Naive thymus-derived CD4-positive, alpha-beta T cell (primary cell): ENCODE results near the gene EIF4G2. TPM values are rescaled to one million over a fixed set of nuclear protein-coding genes. Genes with fewer than 3 reads are reported as not detected.

Source experiments
- ATAC-seq: fragments of 150-1000 bp; cut with Tn5 transposase; 2 replicates; pipeline ENCODE4 v1.10.0; 2021; ENCODE audit warnings: mild to moderate bottlenecking, moderate library complexity
- CTCF ChIA-PET: fragments of 350-600 bp; sonication (Branson Sonifier 250); formaldehyde crosslinking; loops from one replicate; lab custom pipeline; 2021; ENCODE audit warnings: antibody characterized with exemption; lab: Charles Lee
- POLR2A ChIA-PET: fragments of 350-600 bp; sonication (Branson Sonifier 250); formaldehyde crosslinking; loops from one replicate; lab custom pipeline; 2021; ENCODE audit warnings: antibody characterized with exemption, inconsistent platforms; lab: Charles Lee
- DNase-seq, 9 donors: peaks; one replicate each; pipeline versions ENCODE4 v3.0.0 to v3.0.0-alpha.2; 2020 to 2022; ENCODE audit warnings: mixed read lengths in 1 of 9
- H3K27ac ChIP-seq: one replicate; pipeline ENCODE4 v1.7.0; 2013; ENCODE audit warnings: mild to moderate bottlenecking, low read depth, low read length, moderate library complexity
- H3K27me3 ChIP-seq, 2 donors: one replicate each; pipeline ENCODE4 v1.7.0; 2013; ENCODE audit warnings: low read length in 2 of 2, mild to moderate bottlenecking in 2 of 2, moderate library complexity in 2 of 2; ENCODE audit not compliant: control insufficient read depth in 2 of 2, insufficient read depth in 2 of 2
- H3K36me3 ChIP-seq, 3 experiments: 1 replicate in 2 of 3; 2 replicates in 1 of 3; pipeline ENCODE4 v1.7.0; 2013; ENCODE audit warnings: low read length in 3 of 3, mild to moderate bottlenecking in 3 of 3, moderate library complexity in 1 of 3; ENCODE audit not compliant: insufficient read depth in 3 of 3, control insufficient read depth in 2 of 3
- H3K4me1 ChIP-seq, 2 donors: one replicate each; pipeline ENCODE4 v1.7.0; 2013; ENCODE audit warnings: low read length in 2 of 2, mild to moderate bottlenecking in 2 of 2, moderate library complexity in 1 of 2; ENCODE audit not compliant: control insufficient read depth in 2 of 2, insufficient read depth in 2 of 2
- H3K4me3 ChIP-seq: 2 replicates; pipeline ENCODE4 v1.7.0; 2013; ENCODE audit warnings: mild to moderate bottlenecking, low read length
- H3K9me3 ChIP-seq, 3 experiments: 1 replicate in 2 of 3; 2 replicates in 1 of 3; pipeline ENCODE4 v1.7.0; 2013; ENCODE audit warnings: low read length in 3 of 3; ENCODE audit not compliant: control insufficient read depth in 2 of 3
- H3K27ac Mint-ChIP-seq, 9 donors: one replicate each; pipeline ENCODE4 v1.8.0; 2020 to 2022; ENCODE audit warnings: mixed read lengths in 9 of 9, mild to moderate bottlenecking in 8 of 9, moderate library complexity in 5 of 9, inconsistent platforms in 2 of 9
- H3K27me3 Mint-ChIP-seq, 5 donors: one replicate each; pipeline ENCODE4 v1.8.0; 2021 to 2022; ENCODE audit warnings: mixed read lengths in 5 of 5, mild to moderate bottlenecking in 1 of 5
- H3K36me3 Mint-ChIP-seq, 5 donors: one replicate each; pipeline ENCODE4 v1.8.0; 2020 to 2022; ENCODE audit warnings: mixed read lengths in 5 of 5, mild to moderate bottlenecking in 3 of 5, inconsistent platforms in 1 of 5
- H3K4me1 Mint-ChIP-seq, 7 donors: one replicate each; pipeline ENCODE4 v1.8.0; 2020 to 2022; ENCODE audit warnings: mixed read lengths in 7 of 7, mild to moderate bottlenecking in 3 of 7, inconsistent platforms in 1 of 7
- H3K4me3 Mint-ChIP-seq, 10 donors: one replicate each; pipeline ENCODE4 v1.8.0; 2020 to 2022; ENCODE audit warnings: mild to moderate bottlenecking in 10 of 10, mixed read lengths in 10 of 10, moderate library complexity in 6 of 10, inconsistent platforms in 2 of 10
- H3K9me3 Mint-ChIP-seq, 11 donors: one replicate each; pipeline ENCODE4 v1.8.0; 2020 to 2022; ENCODE audit warnings: mixed read lengths in 11 of 11, mild to moderate bottlenecking in 4 of 11, inconsistent platforms in 1 of 11, moderate library complexity in 1 of 11
- intact Hi-C, 2 donors: fragments of 100-400 bp; cut with micrococcal nuclease; formaldehyde crosslinking; loops; one replicate each; pipeline ENCODE4 v1.15.1; 2023
- polyA plus RNA-seq, 2 donors: library from polyadenylated mRNA; unstranded; fragments of 300-500 nt; fragmentation: Illumina TruSeq; gene quantifications; one replicate each; pipeline ENCODE4 v1.2.3, GENCODE V29; 2021
- total RNA-seq, 6 experiments: library from RNA in 5 of 6; stranded (reverse) in 5 of 6; gene quantifications; 1 replicate in 5 of 6; 2 replicates in 1 of 6; pipeline ENCODE4 v1.2.3 and lab custom pipeline; 2021 to 2026

EIF4G2 gene
- total and polyA plus RNA-seq, 7 experiments from 2014 or later: 320 to 843 (median 626) TPM

- no peaks in the 10 kb centered on the region for H3K9me3 Mint-ChIP-seq
- intact Hi-C loops: no loop called here
- H3K27me3 ChIP-seq: no peaks in the 10 kb centered on the region
- H3K4me3 ChIP-seq: no peak overlapping the region
- H3K9me3 ChIP-seq: no peaks in the 10 kb centered on the region
- peaks cover 7 to 35% (median 12%) of the 10 kb centered on the region in 5 donors for H3K36me3 Mint-ChIP-seq
- CTCF ChIA-PET: interaction anchor here (1.0 to 2.5 kb wide), 2 partner anchors 9 to 39 kb away, joined by 3 to 11 read pairs; partner anchors contain the start of gene EIF4G2
- no peaks in the 10 kb centered on the region for H3K4me1 ChIP-seq
- peaks cover 4 to 11% (median 5%) of the 10 kb centered on the region in 3 experiments for H3K36me3 ChIP-seq
- H3K4me1 Mint-ChIP-seq: peaks cover 6 to 40% (median 21%) of the 10 kb centered on the region in 7 donors
- ATAC-seq (no peak), DNase-seq (no peak)
- no peak overlapping the region for H3K27ac ChIP-seq
- no peaks in the 10 kb centered on the region for H3K27me3 Mint-ChIP-seq
- H3K27ac Mint-ChIP-seq: peak overlapping the region in 5 of 9 donors; percentile 33 to 76 (median 45)
- H3K4me3 Mint-ChIP-seq: no peak overlapping the region
- POLR2A ChIA-PET: interaction anchor here (0.7 to 4.9 kb wide), 7 partner anchors 10 to 50 kb away, joined by 3 to 36 read pairs (median 4); partner anchors contain the start of genes EIF4G2 and ZBED5
Observed at GRCh38 chr11:10847960-10848860, 39.5 kb upstream of the EIF4G2 start.

GRCh38 chr11:10846660-10847059 is 37.9 kb upstream of the EIF4G2 start:
- ChIA-PET POLR2A (interaction anchor here (0.6 to 4.9 kb wide), 3 partner anchors 11 to 38 kb away, joined by 3 to 36 read pairs (median 27); partner anchors contain the start of genes EIF4G2 and ZBED5), CTCF (interaction anchor here (0.5 kb wide), 1 partner anchor 1666 kb away, joined by 4 read pairs; no protein-coding TSS in a partner anchor)
- no peak for DNase-seq
- no peaks in the 10 kb centered on the region for H3K4me1 ChIP-seq
- Mint-ChIP-seq H3K4me3 (no peak overlapping the region), H3K4me1 (peaks cover 0 to 30% (median 11%) of the 10 kb centered on the region in 7 donors), H3K27ac (peak overlapping the region in 6 of 9 donors; percentile 10 to 76 (median 36)), H3K36me3 (peaks cover 0 to 24% (median 3%) of the 10 kb centered on the region in 5 donors), H3K27me3 (no peaks in the 10 kb centered on the region), H3K9me3 (no peaks in the 10 kb centered on the region)
- no peaks in the 10 kb centered on the region for H3K36me3 ChIP-seq
- H3K9me3 ChIP-seq: no peaks in the 10 kb centered on the region
- no peak overlapping the region for H3K4me3 ChIP-seq
- intact Hi-C loops: no loop called here
- H3K27me3 ChIP-seq: no peaks in the 10 kb centered on the region
- ATAC-seq: no peak
- H3K27ac ChIP-seq: no peak overlapping the region

- Histone ChIP-seq H3K36me3 (no peaks in the 10 kb centered on the region), H3K4me3 (no peak overlapping the region), H3K9me3 (no peaks in the 10 kb centered on the region), H3K27ac (no peak overlapping the region), H3K27me3 (no peaks in the 10 kb centered on the region), H3K4me1 (no peaks in the 10 kb centered on the region)
- Mint-ChIP-seq H3K4me3 (no peak overlapping the region), H3K27me3 (no peaks in the 10 kb centered on the region), H3K36me3 (peaks cover 0 to 22% (median 3%) of the 10 kb centered on the region in 5 donors), H3K9me3 (no peaks in the 10 kb centered on the region), H3K4me1 (peaks cover 0 to 34% (median 13%) of the 10 kb centered on the region in 7 donors), H3K27ac (no peak overlapping the region)
- intact Hi-C loops: no loop called here
- ChIA-PET CTCF (no interaction called here), POLR2A (interaction anchor here (1.0 to 1.3 kb wide), 2 partner anchors 8 to 12 kb away, joined by 3 to 6 read pairs; no protein-coding TSS in a partner anchor)
- DNase-seq (no peak), ATAC-seq (no peak)
Observed at GRCh38 chr11:10845589-10845988, 36.9 kb upstream of the EIF4G2 start.

- peaks cover 0 to 33% (median 13%) of the 10 kb centered on the region in 7 donors for H3K4me1 Mint-ChIP-seq
- no peaks in the 10 kb centered on the region for H3K27me3 Mint-ChIP-seq
- Histone ChIP-seq H3K27me3 (no peaks in the 10 kb centered on the region), H3K36me3 (no peaks in the 10 kb centered on the region), H3K9me3 (no peaks in the 10 kb centered on the region), H3K4me3 (no peak overlapping the region), H3K27ac (no peak overlapping the region), H3K4me1 (no peaks in the 10 kb centered on the region)
- H3K27ac Mint-ChIP-seq: peak overlapping the region in 2 of 9 donors; percentile 28 to 42
- POLR2A ChIA-PET: interaction anchor here (0.6 to 1.3 kb wide), 4 partner anchors 9 to 35 kb away, joined by 3 to 6 read pairs (median 4); no protein-coding TSS in a partner anchor
- ATAC-seq (no peak), DNase-seq (no peak)
- H3K9me3 Mint-ChIP-seq: no peaks in the 10 kb centered on the region
- H3K4me3 Mint-ChIP-seq: no peak overlapping the region
- CTCF ChIA-PET: no interaction called here
- H3K36me3 Mint-ChIP-seq: peaks cover 0 to 20% (median 3%) of the 10 kb centered on the region in 5 donors
- intact Hi-C loops: no loop called here
Observed at GRCh38 chr11:10844796-10845195, 36.1 kb upstream of the EIF4G2 start.

GRCh38 chr11:10844356-10844755 is 35.6 kb upstream of the EIF4G2 start:
- POLR2A ChIA-PET: interaction anchor here (0.6 to 1.1 kb wide), 2 partner anchors 14 to 34 kb away, joined by 3 to 4 read pairs; no protein-coding TSS in a partner anchor

GRCh38 chr11:10838881-10839280 is 30.2 kb upstream of the EIF4G2 start:
- peaks cover 0 to 11% (median 0%) of the 10 kb centered on the region in 5 donors for H3K36me3 Mint-ChIP-seq
- no peaks in the 10 kb centered on the region for H3K27me3 Mint-ChIP-seq
- ChIA-PET CTCF (interaction anchor here (1.3 to 2.0 kb wide), 2 partner anchors 10 to 30 kb away, joined by 6 to 11 read pairs; partner anchors contain the start of gene EIF4G2), POLR2A (interaction anchor here (2.7 to 7.5 kb wide), 2 partner anchors 19 to 30 kb away, joined by 17 to 49 read pairs; partner anchors contain the start of genes EIF4G2 and ZBED5)
- Histone ChIP-seq H3K4me3 (no peak overlapping the region), H3K27me3 (no peaks in the 10 kb centered on the region), H3K27ac (no peak overlapping the region), H3K36me3 (no peaks in the 10 kb centered on the region), H3K4me1 (no peaks in the 10 kb centered on the region), H3K9me3 (no peaks in the 10 kb centered on the region)
- ATAC-seq (no peak), DNase-seq (no peak)
- intact Hi-C loops: no loop called here
- H3K27ac Mint-ChIP-seq: no peak overlapping the region
- H3K9me3 Mint-ChIP-seq: no peaks in the 10 kb centered on the region
- no peak overlapping the region for H3K4me3 Mint-ChIP-seq
- H3K4me1 Mint-ChIP-seq: peaks cover 3 to 9% (median 5%) of the 10 kb centered on the region in 7 donors

More at GRCh38 chr11:10844356-10844755, 35.6 kb upstream of the EIF4G2 start:
- Histone ChIP-seq H3K9me3 (no peaks in the 10 kb centered on the region), H3K27me3 (no peaks in the 10 kb centered on the region), H3K4me3 (no peak overlapping the region), H3K36me3 (no peaks in the 10 kb centered on the region), H3K27ac (no peak overlapping the region), H3K4me1 (no peaks in the 10 kb centered on the region)
- DNase-seq (no peak), ATAC-seq (no peak)
- H3K27ac Mint-ChIP-seq: peak overlapping the region in 3 of 9 donors; percentile 28 to 44 (median 42)
- H3K27me3 Mint-ChIP-seq: no peaks in the 10 kb centered on the region
- peaks cover 0 to 29% (median 13%) of the 10 kb centered on the region in 7 donors for H3K4me1 Mint-ChIP-seq
- no peaks in the 10 kb centered on the region for H3K9me3 Mint-ChIP-seq
- intact Hi-C loops: no loop called here
- CTCF ChIA-PET: no interaction called here
- peaks cover 0 to 15% (median under 1%) of the 10 kb centered on the region in 5 donors for H3K36me3 Mint-ChIP-seq
- H3K4me3 Mint-ChIP-seq: no peak overlapping the region
